ENCODE results near the gene DENND2D.

GRCh38 chr1:111236806-111237205, 36.4 kb upstream of the DENND2D start:
- no peak for TF ChIP-seq CTCF (conservative IDR thresholded peaks at IDR 0.05; ENCODE audit: low read depth in 2 of 2)
- no peak for TF ChIP-seq EZH2 (IDR thresholded peaks at IDR 0.05; ENCODE audit: low read depth, unreplicated experiment)
- no peak for TF ChIP-seq POLR2AphosphoS5 (IDR thresholded peaks at IDR 0.05; ENCODE audit: low read depth)
- no peak for TF ChIP-seq ETS1 (IDR thresholded peaks at IDR 0.05)
- no peak for TF ChIP-seq JUNB (IDR thresholded peaks at IDR 0.05; ENCODE audit: unreplicated experiment)
- TF ChIP-seq ZNF114 (CRISPR knock-in tag; IDR thresholded peaks at IDR 0.05), result no peak
- no peak for TF ChIP-seq REST (IDR thresholded peaks at IDR 0.05; ENCODE audit: unreplicated experiment)
- no peak for TF ChIP-seq EZH2phosphoT487 (IDR thresholded peaks at IDR 0.05; ENCODE audit: unreplicated experiment)
- TF ChIP-seq CREB1 (CRISPR knock-in tag; IDR thresholded peaks at IDR 0.05; ENCODE audit: low read depth), result no peak
- no peak for TF ChIP-seq NANOG (IDR thresholded peaks at IDR 0.05; ENCODE audit: borderline replicate concordance)
- no peak for TF ChIP-seq STAT1 (IDR thresholded peaks at IDR 0.05; ENCODE audit: unreplicated experiment)
- TF ChIP-seq ZNF331 (CRISPR knock-in tag; IDR thresholded peaks at IDR 0.05; ENCODE audit: low read depth), result no peak
